Uterus (tissue), 2 donors: ENCODE results near the gene IRGC.

Experiments used
- POLR2A ChIP-seq, 2 donors: fragments of 450-650 bp; IDR thresholded peaks; one replicate each; pipeline ENCODE4 v1.6.1; 2016; ENCODE audit warnings: antibody characterized with exemption in 2 of 2, mild to moderate bottlenecking in 1 of 2, moderate library complexity in 1 of 2
- TF ChIP-seq, protein P1 (sequence below), 4 experiments: fragments of 200-600 bp in 2 of 4; fragments of 450-650 bp in 2 of 4; sonication (generic) in 2 of 4; IDR thresholded peaks; one replicate each; pipeline ENCODE4 v1.5.1; 2016 to 2019; ENCODE audit warnings: antibody characterized with exemption in 4 of 4, mild to moderate bottlenecking in 2 of 4, moderate library complexity in 1 of 4

DNA sequence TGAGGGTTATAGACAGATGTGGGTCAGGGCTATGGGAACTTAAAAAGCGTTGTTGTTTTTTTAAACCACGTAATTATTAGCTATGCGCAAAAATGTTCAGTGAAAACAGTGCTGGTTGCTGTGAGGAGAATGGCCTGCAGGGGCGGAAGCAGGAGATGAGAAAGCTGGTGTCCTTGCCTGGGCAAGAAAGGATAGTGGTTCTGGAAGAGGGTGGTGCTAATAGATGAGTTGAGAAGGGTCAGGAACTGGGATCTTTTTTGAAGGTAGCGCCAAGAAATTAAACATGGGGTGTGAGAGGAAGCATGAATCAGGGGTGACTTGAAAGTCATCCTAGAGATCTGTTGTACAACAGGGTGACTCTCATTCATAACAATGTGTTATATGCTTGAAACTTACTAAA, 43.6 kb downstream of the IRGC start:
- TF ChIP-seq, protein P1, sequence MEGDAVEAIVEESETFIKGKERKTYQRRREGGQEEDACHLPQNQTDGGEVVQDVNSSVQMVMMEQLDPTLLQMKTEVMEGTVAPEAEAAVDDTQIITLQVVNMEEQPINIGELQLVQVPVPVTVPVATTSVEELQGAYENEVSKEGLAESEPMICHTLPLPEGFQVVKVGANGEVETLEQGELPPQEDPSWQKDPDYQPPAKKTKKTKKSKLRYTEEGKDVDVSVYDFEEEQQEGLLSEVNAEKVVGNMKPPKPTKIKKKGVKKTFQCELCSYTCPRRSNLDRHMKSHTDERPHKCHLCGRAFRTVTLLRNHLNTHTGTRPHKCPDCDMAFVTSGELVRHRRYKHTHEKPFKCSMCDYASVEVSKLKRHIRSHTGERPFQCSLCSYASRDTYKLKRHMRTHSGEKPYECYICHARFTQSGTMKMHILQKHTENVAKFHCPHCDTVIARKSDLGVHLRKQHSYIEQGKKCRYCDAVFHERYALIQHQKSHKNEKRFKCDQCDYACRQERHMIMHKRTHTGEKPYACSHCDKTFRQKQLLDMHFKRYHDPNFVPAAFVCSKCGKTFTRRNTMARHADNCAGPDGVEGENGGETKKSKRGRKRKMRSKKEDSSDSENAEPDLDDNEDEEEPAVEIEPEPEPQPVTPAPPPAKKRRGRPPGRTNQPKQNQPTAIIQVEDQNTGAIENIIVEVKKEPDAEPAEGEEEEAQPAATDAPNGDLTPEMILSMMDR (IDR thresholded peaks at IDR 0.05), result no peak
- no peak for TF ChIP-seq POLR2A (IDR thresholded peaks at IDR 0.05)
